NT2/D1 (cell line): ENCODE results near the gene OTOF.

Source experiments
- SUZ12 ChIP-seq: IDR thresholded peaks from 2 replicates; pipeline ENCODE4 v1.6.1; 2011; ENCODE audit not compliant: insufficient read length, insufficient read depth; ENCODE audit errors: extremely low read depth
- YY1 ChIP-seq: IDR thresholded peaks from 2 replicates; pipeline ENCODE4 v1.6.1; 2011; ENCODE audit not compliant: insufficient read length, insufficient read depth
- ZNF274 ChIP-seq: IDR thresholded peaks from 2 replicates; pipeline ENCODE4 v1.6.1; 2011; ENCODE audit warnings: mild to moderate bottlenecking, low read depth, low read length

DNA sequence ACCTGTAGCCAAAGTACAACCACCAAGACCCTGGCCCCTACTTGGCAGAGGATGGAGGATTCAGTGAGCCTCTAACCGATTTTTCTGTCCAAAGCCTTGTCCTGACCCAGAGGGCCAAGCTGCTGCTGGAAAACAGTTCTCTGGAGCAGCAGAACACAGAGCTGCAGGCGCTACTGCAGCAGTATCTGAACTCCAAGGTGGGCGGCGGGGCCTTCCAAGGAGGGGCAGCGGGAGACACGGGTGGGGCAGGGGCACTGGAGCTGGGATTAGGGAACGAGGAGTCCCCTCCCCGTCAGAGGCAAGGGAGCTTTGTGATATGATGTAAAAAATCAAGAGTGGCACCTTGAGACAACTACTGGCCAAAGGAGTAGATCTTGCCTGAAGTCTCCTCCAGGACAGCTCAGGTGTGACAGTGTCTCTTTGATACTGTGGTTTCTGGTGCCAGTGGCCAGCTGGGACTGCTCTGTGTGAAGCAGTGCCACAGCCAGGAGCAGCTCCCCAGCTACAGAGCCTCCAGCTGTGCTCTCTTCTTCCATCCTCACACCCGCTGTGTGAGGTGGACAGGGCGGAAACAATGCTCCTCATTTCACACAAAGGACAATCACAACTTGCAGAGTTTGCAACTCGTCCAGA is 22.8 kb downstream of the OTOF start:
- TF ChIP-seq ZNF274 (no peak), SUZ12 (no peak), YY1 (no peak)
